HG02571 (cell line): Measurements from ENCODE around the gene LSM12.
"Not testable (repeated sequence)": the region's sequence is repeated elsewhere in the genome, so short reads cannot be mapped to it uniquely, and the experiment has no call there.

Experiments used
- ATAC-seq: cut with Tn5 transposase; IDR thresholded peaks from one replicate; pipeline ENCODE4 v1.9.1; 2021; ENCODE audit warnings: mild to moderate bottlenecking, moderate library complexity; ENCODE audit not compliant: unreplicated experiment

LSM12 gene

DNA sequence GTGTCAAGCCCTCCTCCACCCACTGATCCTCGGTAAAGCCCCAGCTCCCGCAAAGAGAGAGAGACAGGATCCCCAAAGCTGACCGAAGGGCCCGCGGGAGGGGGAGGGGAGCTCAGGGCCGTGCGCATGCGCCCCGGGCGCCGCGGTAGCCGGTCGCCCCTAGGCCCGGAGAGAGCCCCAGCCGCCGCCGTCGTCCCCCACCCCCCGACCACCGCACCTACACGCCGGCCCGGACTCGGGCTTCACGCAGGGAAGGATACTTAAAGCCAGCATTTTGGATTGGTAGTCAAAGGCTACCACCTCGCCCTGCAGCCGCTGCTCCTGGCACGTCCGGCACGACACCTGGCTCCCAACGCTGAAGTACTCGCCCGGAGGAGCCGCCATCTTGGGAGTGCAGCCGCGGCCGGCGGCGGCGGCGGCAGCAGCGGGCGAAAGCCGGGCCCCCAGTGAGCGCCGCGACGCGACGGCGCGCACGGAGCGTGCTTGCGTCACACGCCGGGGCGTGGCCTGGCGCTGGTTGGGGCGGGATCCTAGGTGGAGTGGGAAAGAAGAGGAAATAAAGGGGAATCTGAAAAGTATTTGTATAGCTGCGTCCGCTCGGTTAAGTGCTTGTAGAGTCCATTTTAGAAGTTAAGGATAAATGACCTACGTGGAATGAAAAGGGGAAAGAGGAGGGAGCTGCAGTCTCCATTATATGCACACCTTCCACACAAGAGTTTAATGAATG, at the start of gene LSM12:
Gene LSM12, minus strand, starts transcription at position 468 of the 727 bp plus-strand sequence. Its CDS starts 84 bp downstream, at position 384.
- peak; percentile 56 for ATAC-seq

DNA sequence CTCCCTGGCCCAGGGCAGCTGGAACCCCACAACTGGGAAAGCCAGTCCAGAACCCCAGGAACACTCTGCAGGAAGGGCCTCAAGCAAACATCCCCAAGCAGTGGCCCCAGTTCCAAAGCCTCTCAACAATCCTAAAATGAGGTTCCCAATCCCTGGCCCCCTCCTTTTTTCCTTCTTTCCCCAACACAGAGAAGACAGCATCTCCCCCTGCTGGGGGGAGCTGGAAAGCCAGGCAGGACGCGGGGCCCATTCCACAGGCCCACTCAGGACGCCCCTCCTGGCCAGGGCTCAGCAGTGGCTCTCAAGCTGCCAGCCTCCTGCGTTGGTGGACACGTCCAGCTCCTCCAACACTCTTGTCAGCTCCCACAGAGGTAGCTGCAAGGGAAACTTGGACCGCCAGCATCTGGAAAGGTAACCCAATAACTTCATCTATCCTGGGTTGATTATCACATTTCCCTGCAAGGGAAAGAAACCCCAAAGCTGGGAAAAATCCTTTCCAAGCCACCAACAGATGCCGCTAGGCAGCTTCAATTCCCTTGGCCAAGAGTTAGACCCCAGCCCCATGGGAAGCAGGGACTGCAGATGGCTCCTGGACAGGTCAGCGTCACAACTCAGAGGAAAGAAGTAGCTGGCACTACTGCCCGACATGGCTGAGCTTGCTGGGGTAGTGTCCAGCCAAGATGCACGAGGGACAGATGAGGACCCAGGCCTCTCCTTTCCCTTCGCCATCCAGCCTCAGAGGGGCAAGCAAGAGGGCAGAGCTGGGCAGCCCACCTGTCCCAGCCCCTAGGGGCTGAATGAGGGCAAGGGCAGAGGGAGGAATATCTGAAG, 49.3 kb upstream of the LSM12 start:
- ATAC-seq, result no peak

DNA sequence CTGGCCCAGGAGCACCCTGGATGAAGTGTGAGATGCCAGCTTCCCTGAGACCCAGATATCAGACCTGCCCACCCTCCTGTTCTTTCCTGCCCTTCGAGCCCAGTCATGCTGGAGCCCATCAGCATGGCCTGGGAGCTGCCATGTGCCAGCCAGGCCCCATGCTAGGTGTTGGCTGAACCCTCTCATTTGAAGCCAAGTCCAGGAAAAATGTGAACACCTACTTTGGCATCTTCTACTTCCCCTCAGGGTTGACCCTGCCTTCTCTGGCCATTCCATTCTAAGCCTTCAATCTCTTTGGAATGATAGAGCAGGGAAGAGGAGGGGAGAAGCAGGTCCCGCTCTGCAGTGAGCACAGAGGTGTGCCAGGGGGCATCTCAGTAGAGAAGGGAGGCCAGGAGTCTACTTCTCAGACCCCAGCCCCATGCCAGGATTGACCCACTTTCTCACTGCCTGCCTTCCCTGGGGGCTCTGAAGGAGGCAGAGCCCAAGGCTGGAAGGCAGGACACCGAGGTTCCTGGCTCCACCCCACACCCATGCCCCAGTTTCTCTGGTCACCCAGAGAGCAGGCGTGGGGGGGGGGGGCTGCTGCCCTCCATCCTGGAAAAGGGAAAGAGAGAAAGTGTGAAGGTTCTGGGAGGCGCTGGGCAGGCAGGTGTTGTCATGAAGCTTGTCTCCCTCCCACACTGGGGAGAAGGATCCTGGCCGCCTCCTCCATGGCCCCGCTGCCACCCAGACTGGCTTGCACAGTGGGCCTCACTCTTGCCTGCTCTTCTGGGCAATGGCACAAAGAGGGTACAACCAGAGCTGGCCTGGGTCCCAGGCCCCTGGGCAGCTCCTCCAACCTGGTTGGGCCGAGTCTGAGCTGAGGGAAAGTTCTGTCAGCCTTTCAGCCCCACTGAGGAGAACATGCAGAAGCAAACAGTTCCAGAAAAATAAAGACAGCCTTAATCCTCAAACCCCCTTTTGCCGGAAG, 47.7 kb upstream of the LSM12 start:
- ATAC-seq, result no peak

DNA sequence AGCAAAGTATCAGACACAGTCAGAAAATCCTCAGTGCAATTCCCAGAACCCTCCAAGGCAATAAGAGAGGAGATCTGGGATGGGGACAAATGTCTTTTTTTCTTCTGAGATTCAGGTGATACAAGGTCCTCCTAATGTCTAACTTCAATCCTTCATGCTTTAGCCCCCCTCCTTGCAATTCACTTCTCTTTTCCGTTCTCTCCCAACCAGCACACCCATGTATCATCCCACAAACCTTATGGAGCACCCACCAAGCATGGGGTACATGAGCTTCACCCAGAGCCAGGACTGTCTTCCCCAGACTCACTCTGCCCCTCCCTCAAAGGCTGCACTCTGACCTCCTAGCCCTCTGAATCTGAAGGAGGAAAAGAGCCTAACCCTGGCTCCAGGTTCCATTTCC, 46.9 kb upstream of the LSM12 start:
- ATAC-seq, result no peak

DNA sequence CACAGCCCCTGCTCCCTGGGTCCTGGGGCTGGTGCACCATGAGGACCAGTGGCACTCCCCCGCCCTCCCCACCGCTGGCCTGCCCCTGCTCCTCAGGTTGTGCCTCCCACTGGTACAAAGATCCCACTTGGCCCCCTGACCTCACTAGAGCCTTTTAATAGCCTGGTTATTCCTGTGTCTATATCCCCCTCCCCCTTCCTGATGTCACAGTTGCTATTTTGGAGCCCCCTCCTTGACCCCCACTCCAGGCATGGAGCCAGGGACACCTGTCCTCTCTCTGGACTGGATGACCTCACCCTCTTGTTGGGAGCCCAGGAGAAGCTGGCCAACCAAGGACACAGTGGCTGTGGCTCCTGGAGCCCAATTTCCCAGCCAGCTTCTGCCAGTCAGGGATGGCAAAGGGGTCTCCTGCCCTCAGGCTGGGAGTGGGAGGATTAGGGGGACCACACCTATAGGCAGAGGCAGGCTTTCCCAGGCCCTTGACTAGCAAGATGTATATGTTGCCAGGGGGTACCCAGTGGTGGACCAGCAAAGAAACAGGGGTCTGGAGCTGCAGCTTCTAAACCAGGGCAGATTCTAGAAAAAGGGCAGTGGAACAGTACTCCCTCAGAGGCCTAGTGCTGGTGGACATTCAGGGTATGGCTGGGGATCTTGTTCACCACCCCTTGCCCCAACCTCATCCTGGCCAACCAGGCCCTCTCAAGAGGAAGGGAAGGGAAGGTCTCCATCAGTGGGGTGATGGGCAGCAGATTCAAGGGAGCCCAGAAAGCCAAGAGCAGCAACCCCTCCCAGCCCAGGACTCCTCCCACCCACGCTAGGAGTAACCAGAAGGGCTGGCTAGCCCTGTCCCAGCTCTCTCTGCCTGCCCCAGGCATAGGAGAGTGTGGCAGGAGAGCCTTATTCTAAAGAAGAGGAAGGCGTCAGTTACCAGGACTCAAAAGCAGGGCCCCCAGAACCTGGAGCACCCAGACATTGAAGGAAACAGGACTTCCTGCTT, 46.1 kb upstream of the LSM12 start:
- no peak for ATAC-seq

DNA sequence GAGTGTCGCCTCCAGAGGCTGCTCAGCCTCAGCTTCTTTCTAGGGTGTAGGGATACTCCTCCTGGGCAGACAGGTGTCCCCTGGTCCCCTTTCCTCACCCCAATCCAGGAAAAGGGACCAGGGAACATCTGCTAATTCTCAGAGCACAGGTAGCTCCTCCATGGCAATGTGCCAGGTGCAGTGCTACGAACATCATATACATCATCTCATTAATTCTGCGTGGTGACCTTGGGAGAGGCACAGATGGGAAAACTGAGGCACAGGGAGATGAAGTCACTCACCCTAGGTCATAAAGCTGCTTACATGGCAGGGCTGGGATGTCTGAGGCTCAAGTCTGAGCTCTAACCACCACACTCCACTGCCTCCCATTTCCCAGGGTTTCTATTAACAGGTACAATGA, 45.3 kb upstream of the LSM12 start:
- no peak for ATAC-seq

DNA sequence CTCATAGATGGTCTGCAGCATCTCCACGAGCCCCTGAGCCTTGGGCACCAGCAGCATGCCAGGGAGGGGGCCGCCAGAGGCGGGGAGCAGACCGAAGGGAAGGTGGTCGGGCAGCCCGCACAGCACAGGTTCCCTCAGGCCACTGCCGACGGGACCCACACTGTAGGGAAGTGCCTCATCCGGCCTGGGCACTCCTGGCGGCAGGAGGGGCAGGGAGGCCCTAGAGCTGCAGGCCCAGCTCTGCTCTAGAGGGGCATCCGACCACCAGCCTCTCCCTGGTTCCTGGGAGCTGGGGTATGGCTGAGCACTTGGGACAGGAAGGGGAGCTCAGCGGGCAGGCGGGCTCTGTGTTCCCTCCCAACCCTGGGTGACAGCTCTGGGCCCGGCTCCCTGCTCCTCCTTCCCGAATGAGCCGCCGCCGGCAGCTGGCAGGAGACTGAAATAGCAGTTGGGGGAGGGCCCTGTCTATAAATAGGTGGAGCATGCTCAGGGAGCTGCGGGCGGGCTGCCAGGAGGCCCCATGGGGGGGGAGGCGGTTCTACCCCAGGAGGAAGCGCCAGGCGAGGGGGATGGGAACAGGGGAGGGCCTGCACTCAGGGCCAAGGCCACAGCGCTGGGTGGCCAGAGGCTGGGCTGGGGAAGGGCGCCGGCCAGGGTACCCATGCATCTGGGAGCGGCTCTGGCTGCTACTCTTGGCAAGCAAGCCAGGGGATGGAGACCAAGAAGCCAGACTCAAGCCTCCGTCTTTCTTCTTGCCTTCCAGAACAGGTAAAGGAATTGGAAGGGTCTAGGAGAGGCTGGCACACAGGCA, 44.6 kb upstream of the LSM12 start:
- no peak for ATAC-seq

DNA sequence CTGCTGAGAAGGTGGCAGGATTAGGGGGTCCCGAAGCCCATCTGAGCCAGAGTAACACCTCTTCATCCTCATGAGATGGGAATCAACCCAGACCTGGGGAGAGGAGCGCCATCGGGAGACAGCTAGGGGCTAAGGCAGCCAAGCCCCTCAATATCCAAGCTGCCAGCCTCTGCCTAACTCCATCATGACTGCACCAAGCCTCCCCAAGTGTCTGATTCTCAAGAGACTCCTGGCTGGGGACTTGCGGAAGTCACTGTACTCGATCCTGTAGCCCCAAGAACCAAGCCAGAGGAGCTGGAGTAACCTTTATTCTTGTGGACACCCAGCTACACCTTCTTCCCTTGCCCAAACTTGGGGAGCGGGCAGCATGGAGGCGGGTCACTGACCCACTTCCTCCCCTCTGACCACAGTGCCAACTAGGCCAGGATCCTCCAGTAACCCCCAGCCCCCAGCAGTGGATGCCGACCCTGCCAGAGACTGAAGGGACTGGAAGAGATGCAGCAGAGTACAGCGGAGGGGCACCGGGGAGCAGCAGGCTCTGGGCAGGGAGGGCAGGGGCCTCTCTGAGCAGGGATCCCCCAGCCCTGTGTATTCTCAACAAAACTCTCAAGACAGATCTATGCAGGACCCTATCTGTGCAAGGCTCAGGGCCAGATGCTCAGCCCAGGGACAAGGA, 43.7 kb upstream of the LSM12 start:
- ATAC-seq, result no peak

DNA sequence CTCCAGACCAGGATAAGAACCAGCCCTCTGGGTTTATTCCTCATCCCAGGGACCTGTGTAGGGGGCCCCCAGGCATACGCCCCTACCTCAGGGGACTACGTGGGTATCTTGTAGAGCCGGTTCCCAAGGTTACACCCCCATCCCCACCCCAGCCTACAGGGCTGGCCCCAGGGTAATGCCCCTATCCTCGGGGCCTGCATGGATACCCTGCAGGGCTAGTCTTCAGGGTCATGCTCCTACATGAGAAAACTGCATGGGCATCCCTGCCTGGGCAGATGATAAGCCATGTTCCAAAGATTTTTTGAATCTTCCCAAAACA, 42.8 kb upstream of the LSM12 start:
- no peak for ATAC-seq

DNA sequence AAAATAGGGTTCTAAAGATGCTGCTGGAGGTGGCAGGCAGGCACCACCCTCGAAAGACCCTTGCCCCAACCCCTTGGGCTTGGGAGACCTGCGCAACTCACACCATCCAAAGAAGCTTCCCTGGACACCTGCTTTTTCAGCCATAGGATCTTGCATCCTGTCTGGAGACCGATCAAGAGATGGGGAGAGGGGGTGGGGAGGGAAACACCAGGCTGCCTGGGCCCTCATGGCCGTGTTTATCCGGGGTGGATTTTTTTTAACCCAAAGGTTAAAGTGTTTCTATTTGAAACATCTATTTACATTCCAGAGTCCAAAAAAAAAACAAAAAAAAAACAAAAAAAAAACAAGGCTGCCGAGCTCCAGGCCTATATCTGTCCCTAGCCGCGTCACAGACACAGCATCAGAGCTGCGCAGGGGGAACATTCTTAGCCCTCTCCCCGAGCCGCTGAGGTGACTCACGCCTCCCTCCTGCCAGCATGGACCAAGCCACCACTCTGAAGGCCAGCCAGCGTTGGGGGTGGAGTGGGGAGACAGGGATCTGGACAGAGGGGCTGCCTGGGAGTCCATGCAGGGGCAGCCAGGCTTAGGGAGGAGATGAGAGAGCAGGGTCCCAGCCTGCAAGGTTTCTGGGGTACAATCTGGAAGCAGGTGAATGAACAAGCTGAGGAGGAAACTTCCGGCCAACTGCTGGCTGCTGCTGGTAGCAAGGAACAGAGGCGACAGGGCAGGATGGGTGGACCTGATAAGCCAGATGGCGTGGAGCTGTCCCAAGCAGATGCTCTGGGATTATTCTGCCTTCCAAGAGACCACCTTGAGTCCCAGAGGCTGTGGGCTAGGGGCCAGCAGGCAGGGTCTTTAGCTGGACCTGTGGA, 42.2 kb upstream of the LSM12 start:
- no peak for ATAC-seq

DNA sequence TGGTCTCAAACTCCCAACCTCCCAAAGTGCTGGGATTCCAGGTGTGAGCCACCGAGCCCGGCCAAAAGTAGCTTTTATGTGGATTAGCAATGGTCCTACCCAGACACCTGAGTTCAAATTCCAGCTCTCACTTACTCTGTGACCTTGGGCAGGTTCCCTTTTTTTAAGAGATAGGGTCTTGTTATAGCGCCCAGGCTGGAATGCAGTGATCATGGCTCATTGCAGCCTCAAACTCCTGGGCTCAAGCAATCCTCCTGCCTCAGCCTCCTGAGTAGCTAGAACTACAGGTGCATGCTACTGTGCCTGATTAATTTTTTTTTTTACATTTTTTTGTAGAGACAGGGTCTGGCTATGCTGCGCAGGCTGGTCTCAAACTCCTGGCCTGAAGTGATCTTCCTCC, 40.3 kb upstream of the LSM12 start:
- no peak for ATAC-seq

DNA sequence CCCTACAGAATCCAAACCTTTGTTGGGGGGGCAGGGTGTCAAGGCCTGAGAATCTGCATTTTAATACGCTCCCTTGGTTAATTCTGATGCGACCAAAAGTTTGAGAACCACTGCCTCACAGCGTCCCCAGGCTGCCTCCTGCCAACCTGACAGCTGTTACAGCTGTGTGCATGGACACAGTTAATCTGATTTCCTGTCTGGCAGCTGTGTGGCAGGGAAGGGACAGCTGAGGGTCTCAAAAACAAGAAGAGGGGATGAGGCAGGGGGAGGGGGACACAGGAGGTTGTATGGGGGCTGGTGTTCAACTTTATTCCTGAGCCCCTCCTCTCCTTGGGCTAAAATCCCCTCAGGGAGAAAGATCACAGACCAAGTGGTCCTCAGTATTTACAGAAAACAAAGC, 39.5 kb upstream of the LSM12 start:
- no peak for ATAC-seq

DNA sequence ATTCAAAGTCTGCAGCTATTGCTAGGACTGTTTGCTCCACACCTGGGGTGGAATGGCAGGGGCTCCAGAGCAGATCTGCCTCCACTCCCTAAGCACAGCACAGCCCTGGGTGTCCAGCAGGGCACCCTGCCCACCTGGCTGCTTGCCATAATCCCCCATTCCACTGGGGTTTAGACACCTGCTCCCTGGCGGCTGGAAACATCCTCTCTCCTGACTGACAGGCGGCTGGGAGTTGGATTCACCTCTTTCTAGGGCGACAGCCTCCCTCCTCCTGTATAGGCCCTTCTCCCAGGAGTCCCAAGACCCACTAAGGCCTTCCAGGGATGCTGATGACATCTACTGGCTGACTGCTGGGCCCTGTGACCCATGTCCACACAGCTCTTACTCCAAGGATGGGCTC, 39.0 kb upstream of the LSM12 start:
- ATAC-seq, result no peak

DNA sequence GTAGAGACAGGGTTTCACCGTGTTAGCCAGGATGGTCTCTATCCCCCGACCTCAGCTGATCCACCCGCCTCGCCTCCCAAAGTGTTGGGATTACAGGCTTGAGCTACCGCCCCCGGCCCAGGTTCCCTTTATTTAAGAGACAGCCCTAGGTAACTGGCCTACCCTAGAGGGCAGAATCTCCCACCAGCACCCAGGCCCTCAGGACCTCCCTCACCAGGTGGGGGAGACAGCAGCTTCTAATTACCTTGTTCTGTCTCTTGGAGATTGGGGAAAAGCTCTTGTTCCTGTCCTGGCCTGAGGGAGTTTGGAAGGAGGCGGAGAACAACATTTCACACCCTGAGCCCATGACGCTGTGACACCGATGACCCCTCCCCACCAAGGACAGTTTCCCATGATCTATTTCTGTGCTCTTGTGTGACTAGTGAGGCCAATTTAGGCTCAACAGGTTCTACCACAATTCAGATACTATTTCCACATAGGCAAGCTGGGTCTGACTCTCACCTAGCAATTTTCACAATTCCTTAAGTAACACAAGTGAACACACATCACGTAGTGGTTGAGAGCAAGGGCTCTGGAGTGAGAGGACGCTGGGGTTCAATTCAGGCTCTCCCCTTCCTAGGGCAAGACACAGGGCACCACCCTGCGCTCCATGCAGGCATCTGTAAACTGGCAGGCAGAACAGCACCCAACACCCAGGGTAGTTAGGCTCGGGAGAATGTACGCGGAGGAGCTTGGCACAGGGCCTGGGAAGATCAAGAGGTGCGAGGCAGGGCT, 36.6 kb upstream of the LSM12 start:
- no peak for ATAC-seq

DNA sequence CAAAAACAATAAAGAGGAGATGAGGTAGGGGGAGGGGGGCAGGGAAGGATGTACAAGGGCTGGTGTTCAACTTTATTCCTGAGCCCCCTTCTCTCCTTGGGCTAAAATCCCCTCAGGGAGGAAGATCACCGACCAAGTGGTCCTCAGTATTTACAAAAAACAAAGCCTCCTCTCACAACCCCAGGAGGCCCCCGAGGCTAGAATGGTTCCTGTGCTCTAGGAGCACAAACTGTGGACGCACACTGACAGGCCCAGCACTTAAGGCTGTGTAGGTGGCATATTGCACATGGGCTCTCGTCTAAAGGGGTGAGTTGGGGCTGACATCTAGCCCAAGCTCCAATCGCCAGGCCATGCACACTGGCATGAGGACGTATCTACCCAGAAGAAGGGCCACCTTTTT, 35.4 kb upstream of the LSM12 start:
- ATAC-seq, result not testable (repeated sequence)

DNA sequence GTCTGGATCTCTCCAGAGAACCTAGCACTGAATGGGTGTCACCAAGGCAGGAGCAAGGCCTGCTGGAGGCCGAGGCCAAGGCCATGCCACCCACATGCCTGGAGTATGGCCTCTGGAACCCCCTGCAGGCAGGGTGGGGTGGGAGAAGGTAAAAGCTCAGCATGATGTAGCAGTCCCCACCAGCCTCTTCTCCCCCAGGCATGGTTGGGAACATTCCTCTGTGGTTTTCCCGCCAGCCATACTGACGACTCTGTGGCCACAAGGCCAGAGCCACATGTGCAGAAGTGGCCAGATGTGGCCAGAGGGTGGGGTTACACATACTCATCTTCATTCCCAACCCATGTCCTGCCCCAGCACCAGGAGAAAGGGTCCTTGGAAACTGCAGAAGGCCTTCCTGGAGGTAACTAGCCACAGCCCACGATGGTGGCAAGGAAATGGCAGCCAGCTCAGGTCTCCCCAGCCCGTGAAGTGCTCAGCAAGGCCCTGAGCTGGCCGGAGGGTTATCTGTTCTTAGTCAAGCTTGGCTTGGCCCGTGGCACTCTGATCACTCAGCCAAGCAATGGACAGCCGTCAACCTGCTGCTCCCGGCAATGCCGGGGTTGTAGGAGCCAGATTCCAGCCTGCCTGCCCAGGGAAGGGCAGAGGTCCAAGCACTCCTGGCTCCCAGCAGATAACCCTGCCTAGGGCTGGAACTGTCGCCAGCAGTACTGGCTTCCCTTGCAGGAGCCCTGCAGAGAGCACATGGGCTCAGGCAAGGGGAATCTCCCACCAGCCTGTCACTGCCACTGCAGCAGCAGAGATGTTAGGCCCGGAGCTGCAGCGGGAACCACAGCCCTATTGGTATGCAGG, 30.9 kb upstream of the LSM12 start:
- ATAC-seq, result no peak
